GM12874 (cell line): Measurements from ENCODE around the gene LXN.

Experiments used
- CTCF ChIP-seq: IDR thresholded peaks from 2 replicates; pipeline ENCODE4 v1.5.1; 2011; ENCODE audit warnings: low read depth, mild to moderate bottlenecking, control low read depth, low read length, moderate library complexity; ENCODE audit not compliant: insufficient read depth

The LXN gene

DNA sequence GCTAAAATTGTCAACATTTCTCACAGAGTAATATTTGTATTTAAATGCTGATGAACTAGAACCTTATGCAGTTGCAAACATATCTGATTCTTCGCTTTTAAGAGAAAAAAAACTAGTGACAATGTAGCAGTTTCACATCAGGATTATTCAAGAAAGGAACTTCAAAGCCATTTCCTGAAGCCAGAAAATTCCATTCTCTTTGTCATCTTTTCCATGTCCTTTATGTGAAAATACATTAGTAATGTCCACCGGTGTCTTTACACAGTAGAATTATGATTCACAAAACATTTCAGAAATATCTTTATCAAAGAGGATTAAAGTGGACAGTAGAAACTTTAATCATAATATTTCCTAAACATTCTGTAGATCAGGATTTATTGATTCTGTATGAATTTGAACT lies 12.7 kb upstream of the LXN start:
- no peak for TF ChIP-seq CTCF

DNA sequence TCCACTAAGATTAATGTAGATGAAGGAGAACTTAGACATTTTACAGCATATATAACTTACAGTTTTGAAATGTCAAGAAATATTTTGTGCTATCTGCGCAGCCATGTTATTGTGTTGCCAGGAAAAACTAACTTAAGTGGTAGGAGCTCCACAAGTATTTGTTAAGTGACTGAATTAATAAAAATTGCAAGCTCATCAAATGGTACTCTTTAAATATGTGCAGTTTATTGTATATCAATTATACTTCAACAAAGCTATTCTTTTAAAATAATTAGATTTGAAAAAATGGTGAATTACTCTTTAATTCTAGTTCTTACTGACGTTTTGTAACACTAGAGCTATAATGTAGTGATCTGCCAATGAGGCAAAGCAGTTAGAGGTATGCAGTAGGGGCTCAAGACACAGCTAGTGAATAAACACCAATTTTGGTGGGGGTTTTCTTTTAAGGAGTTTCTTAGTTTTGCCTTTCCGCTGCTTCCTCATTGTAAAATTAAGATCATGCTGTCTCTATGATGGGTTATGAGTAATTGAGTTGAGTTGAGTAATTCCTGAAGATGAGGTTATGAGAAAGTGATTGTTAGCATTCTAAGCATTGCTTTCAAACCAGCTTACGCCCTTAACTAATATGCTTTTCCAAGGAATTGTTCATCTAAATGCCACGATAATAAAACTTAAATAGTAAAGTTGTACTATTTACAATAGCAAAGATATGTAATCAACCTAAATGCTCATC lies 10.9 kb upstream of the LXN start:
- TF ChIP-seq CTCF, result no peak

- TF ChIP-seq CTCF, result no peak
Observed at GRCh38 chr3:158680861-158681260, 8.4 kb upstream of the LXN start.

DNA sequence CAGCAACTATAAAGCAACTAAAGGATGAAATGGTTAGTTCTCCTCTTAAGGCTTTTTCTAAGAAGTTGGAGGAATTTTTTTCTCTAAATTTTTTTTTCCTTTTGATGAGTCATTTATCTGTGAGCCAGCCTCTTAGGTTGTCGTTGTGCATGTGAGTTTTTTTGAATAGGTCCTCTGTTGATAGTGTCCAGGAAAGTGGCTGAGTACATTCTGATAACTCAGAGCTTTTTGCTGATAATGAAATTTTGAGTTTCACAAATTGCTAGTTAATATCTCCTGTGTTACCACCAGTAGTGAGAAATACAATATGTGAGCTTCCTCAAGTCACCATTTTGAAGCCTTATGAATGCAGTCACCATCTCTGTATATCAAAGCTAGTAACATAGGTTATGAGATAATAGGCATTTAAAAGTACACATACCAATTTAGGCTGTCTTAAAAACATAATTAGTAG lies 7.1 kb upstream of the LXN start:
- no peak for TF ChIP-seq CTCF

- TF ChIP-seq CTCF, result no peak
Observed at GRCh38 chr3:158678687-158679086, 6.2 kb upstream of the LXN start.

DNA sequence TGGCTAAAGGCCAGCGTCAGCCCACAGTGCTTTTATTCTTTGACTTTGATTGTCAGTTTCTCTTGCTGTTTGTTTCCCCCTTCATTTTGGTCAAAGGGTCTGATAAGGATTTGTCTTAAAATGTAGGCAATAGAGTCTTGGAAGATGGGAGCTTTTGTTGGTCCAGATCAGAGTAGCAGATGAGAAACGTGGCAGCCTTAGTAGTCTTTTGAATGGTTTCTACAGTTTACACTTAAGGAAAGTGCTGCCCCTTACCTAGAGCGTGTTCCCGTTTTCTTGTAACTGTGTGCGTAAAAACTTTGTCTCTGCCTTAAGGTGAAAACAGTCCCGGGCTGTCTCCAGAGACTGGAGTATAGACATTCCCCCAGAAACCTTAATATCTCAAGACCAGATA lies 630 bp downstream of the LXN start:
- no peak for TF ChIP-seq CTCF

DNA sequence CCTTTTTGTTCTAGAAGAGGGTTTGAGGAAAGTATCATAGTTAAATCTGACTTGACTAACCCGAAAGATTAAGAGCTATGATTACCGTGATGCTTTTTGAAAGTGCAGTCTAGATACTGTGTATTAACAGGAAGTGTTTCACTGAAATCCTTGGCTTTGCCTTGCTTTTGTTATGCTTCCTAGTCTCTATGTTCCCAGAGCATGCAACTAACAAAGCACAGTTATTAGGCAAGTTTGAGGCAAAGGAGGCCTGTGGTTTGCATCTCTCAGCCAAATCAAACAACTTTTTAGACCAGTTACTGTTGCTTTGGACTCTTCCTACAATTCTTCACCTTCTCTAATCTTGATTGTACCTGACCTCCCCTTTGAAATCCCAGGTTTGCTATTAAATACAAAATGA lies 3.9 kb downstream of the LXN start:
- no peak for TF ChIP-seq CTCF
